ENCODE results near the gene EEPD1.

GRCh38 chr7:36180121-36180520 lies 27.1 kb downstream of the EEPD1 start:
- TF ChIP-seq CTCF (IDR thresholded peaks at IDR 0.05) (no peak), POLR2A (IDR thresholded peaks at IDR 0.05) (no peak)
